ENCODE results near the gene S100A2.

Gene S100A2

GRCh38 chr1:153565529-153566374 is at the start of gene S100A2:
Gene S100A2 (minus strand): TSS chr1:153565844. CDS start chr1:153563877, 1,967 bp downstream.
- DNase-seq, result peak; percentile 37

- no peak for DNase-seq
Observed at GRCh38 chr1:153615406-153615805, 49.8 kb upstream of the S100A2 start.

GRCh38 chr1:153614906-153615305 is 49.3 kb upstream of the S100A2 start:
- no peak for DNase-seq

- no peak for DNase-seq
Observed at GRCh38 chr1:153614189-153614900, 48.7 kb upstream of the S100A2 start.

GRCh38 chr1:153613406-153613805 is 47.8 kb upstream of the S100A2 start:
- no peak for DNase-seq

GRCh38 chr1:153612755-153613331 is 47.2 kb upstream of the S100A2 start, which contains the start of gene S100A16:
Gene S100A16 (minus strand): TSS chr1:153613137. CDS start chr1:153608151, 4,986 bp downstream.
- no peak for DNase-seq

GRCh38 chr1:153612111-153612754 is 46.6 kb upstream of the S100A2 start:
- DNase-seq, result no peak

- no peak for DNase-seq
Observed at GRCh38 chr1:153611356-153611755, 45.7 kb upstream of the S100A2 start.

- no peak for DNase-seq
Observed at GRCh38 chr1:153610811-153611301, 45.2 kb upstream of the S100A2 start.

GRCh38 chr1:153610334-153610733 is 44.7 kb upstream of the S100A2 start:
- no peak for DNase-seq

GRCh38 chr1:153609585-153609907 is 43.9 kb upstream of the S100A2 start:
- no peak for DNase-seq

- no peak for DNase-seq
Observed at GRCh38 chr1:153608742-153609584, 43.3 kb upstream of the S100A2 start.

- DNase-seq, result no peak
Observed at GRCh38 chr1:153608089-153608682, 42.5 kb upstream of the S100A2 start.

GRCh38 chr1:153607381-153607780 is 41.7 kb upstream of the S100A2 start:
- no peak for DNase-seq

- no peak for DNase-seq
Observed at GRCh38 chr1:153606194-153606593, 40.5 kb upstream of the S100A2 start.

- no peak for DNase-seq
Observed at GRCh38 chr1:153602749-153603148, 37.1 kb upstream of the S100A2 start.

GRCh38 chr1:153599847-153600246 is 34.2 kb upstream of the S100A2 start:
- DNase-seq, result no peak

GRCh38 chr1:153598309-153599172 is 32.9 kb upstream of the S100A2 start:
- DNase-seq, result no peak

- DNase-seq, result no peak
Observed at GRCh38 chr1:153597206-153597605, 31.6 kb upstream of the S100A2 start.

GRCh38 chr1:153592748-153593147 is 27.1 kb upstream of the S100A2 start:
- DNase-seq, result no peak

GRCh38 chr1:153588482-153588881 is 22.8 kb upstream of the S100A2 start:
- no peak for DNase-seq

Data from NCI-H2171 (cell line).